Measurements from ENCODE around the gene BCL3. TPM values are rescaled to one million over a fixed set of nuclear protein-coding genes. Genes with fewer than 3 reads are reported as not detected.

The BCL3 gene
- total and polyA plus RNA-seq, 2 of the 13 experiments (the other 11 are each of a cell fraction or from before 2014, with no cell fraction given), result 2.3 to 4.0 TPM

GRCh38 chr19:44807652-44808462 lies 59.3 kb downstream of the BCL3 start (continued):
- TF ChIP-seq ZSCAN25 (CRISPR knock-in tag; IDR thresholded peaks at IDR 0.05) (peak; percentile 80), ZSCAN5A (CRISPR knock-in tag; IDR thresholded peaks at IDR 0.05; ENCODE audit: borderline replicate concordance) (no peak), ZSCAN30 (CRISPR knock-in tag; IDR thresholded peaks at IDR 0.05) (no peak), ZNF232 (CRISPR knock-in tag; IDR thresholded peaks at IDR 0.05; ENCODE audit: borderline replicate concordance) (0 out of 2 replicates have a peak, but pooled peaks have one; percentile 37), FOXO1 (CRISPR knock-in tag; IDR thresholded peaks at IDR 0.05) (0 out of 2 replicates have a peak, but pooled peaks have one; percentile 57), ZNF557 (CRISPR knock-in tag; IDR thresholded peaks at IDR 0.05) (no peak), ISL2 (CRISPR knock-in tag; IDR thresholded peaks at IDR 0.05) (peak; percentile 56; the same call in 1 of the 2 replicates), KMT2A (CRISPR knock-in tag; IDR thresholded peaks at IDR 0.05) (no peak), GABPB1 (CRISPR knock-in tag; IDR thresholded peaks at IDR 0.05) (no peak; the same call in none of the 2 replicates), ZNF296 (CRISPR knock-in tag; conservative IDR thresholded peaks at IDR 0.05) (no peak), XBP1 (CRISPR knock-in tag; IDR thresholded peaks at IDR 0.05) (no peak), ZNF460 (CRISPR knock-in tag; IDR thresholded peaks at IDR 0.05; ENCODE audit: borderline replicate concordance) (no peak), CC2D1A (CRISPR knock-in tag; IDR thresholded peaks at IDR 0.05) (no peak), ZNF83 (CRISPR knock-in tag; IDR thresholded peaks at IDR 0.05; ENCODE audit: borderline replicate concordance) (0 out of 2 replicates have a peak, but pooled peaks have one; percentile 42), KAT8 (CRISPR knock-in tag; IDR thresholded peaks at IDR 0.05) (peak; percentile 25; the same call in 1 of the 2 replicates), MYPOP (CRISPR knock-in tag; IDR thresholded peaks at IDR 0.05) (no peak), CEBPB (IDR thresholded peaks at IDR 0.05; ENCODE audit: borderline replicate concordance, low read depth, low read length) (no peak), HOXA5 (CRISPR knock-in tag; IDR thresholded peaks at IDR 0.05) (no peak), RARG (CRISPR knock-in tag; IDR thresholded peaks at IDR 0.05; ENCODE audit: low read depth) (no peak), ONECUT2 (CRISPR knock-in tag; IDR thresholded peaks at IDR 0.05) (no peak), ZNF317 (CRISPR knock-in tag; IDR thresholded peaks at IDR 0.05) (no peak), HCFC1 (IDR thresholded peaks at IDR 0.05; ENCODE audit: low read depth, low read length) (no peak), ZFP36L2 (CRISPR knock-in tag; IDR thresholded peaks at IDR 0.05) (no peak), GMEB1 (CRISPR knock-in tag; IDR thresholded peaks at IDR 0.05; ENCODE audit: borderline replicate concordance) (no peak), GTF2F1 (IDR thresholded peaks at IDR 0.05; ENCODE audit: low read length) (no peak), MAZ (IDR thresholded peaks at IDR 0.05; ENCODE audit: borderline replicate concordance, low read depth, low read length) (peak; percentile 73; the same call in 1 of the 2 replicates), MAZ (CRISPR knock-in tag; IDR thresholded peaks at IDR 0.05; ENCODE audit: low read depth) (peak; percentile 37; the same call in 1 of the 2 replicates), ZFAT (CRISPR knock-in tag; conservative IDR thresholded peaks at IDR 0.05) (no peak)
